GM19351 (cell line): ENCODE measurements around the gene PCSK7.
A peak's percentile ranks its signal among the peaks of the same experiment; 100 is the strongest.

Experiments used
- ATAC-seq: cut with Tn5 transposase; IDR thresholded peaks from one replicate; pipeline ENCODE4 v1.9.1; 2021; ENCODE audit warnings: mild to moderate bottlenecking, moderate library complexity; ENCODE audit not compliant: unreplicated experiment

Gene PCSK7

GRCh38 chr11:117199916-117200812 is 31.7 kb downstream of the PCSK7 start:
- no peak for ATAC-seq

GRCh38 chr11:117199053-117199915 is 32.6 kb downstream of the PCSK7 start, which contains the start of gene TAGLN:
Gene TAGLN (plus strand): TSS chr11:117199370. CDS start chr11:117203014, 3,644 bp downstream.
- ATAC-seq: no peak

- ATAC-seq: no peak
These were observed 33.3 kb downstream of the PCSK7 start for GRCh38 chr11:117198613-117199012.

GRCh38 chr11:117197516-117198456 is 34.1 kb downstream of the PCSK7 start:
- ATAC-seq: no peak

GRCh38 chr11:117197006-117197405 is 34.9 kb downstream of the PCSK7 start:
- no peak for ATAC-seq

- no peak for ATAC-seq
These were observed 36.1 kb downstream of the PCSK7 start for GRCh38 chr11:117195761-117196160.

- no peak for ATAC-seq
These were observed 36.6 kb downstream of the PCSK7 start for GRCh38 chr11:117195258-117195657.

- no peak for ATAC-seq
These were observed 37.6 kb downstream of the PCSK7 start for GRCh38 chr11:117194267-117194666.

GRCh38 chr11:117193130-117194020 is 38.5 kb downstream of the PCSK7 start:
- ATAC-seq: no peak

GRCh38 chr11:117192401-117192875 is 39.4 kb downstream of the PCSK7 start:
- ATAC-seq: no peak

GRCh38 chr11:117191680-117192400 is 40.0 kb downstream of the PCSK7 start:
- ATAC-seq: no peak

GRCh38 chr11:117189941-117190544 is 41.8 kb downstream of the PCSK7 start:
- no peak for ATAC-seq

GRCh38 chr11:117189191-117189940 is 42.5 kb downstream of the PCSK7 start:
- ATAC-seq: peak; percentile 70

- no peak for ATAC-seq
These were observed 43.2 kb downstream of the PCSK7 start for GRCh38 chr11:117188620-117189081.

- ATAC-seq: no peak
These were observed 43.9 kb downstream of the PCSK7 start for GRCh38 chr11:117187799-117188481.

- no peak for ATAC-seq
These were observed 44.5 kb downstream of the PCSK7 start for GRCh38 chr11:117187428-117187798.

- ATAC-seq: no peak
These were observed 44.9 kb downstream of the PCSK7 start for GRCh38 chr11:117187007-117187406.
